SK-MEL-5 (cell line): Measurements from ENCODE around the gene KCNG2. TPM values are rescaled to one million over a fixed set of nuclear protein-coding genes. Genes with fewer than 3 reads are reported as not detected.
"Not testable (repeated sequence)": the region's sequence is repeated elsewhere in the genome, so short reads cannot be mapped to it uniquely, and the experiment has no call there.

Source experiments
- DNase-seq: peaks from one replicate; pipeline ENCODE4 v3.0.0-alpha.2; 2016; ENCODE audit warnings: low read depth, low spot score
- in situ Hi-C: cut with HindIII; loops from 2 replicates; pipeline ENCODE4 v1.10.0; 2016; ENCODE audit warnings: low sequenced_read_pairs, high pct_unique_total_duplicates, low pct_unique_long_range_greater_than_20kb
- total RNA-seq: library from RNA; depleted of rRNA; stranded (reverse); fragments of >200 nt; shearing (Covaris generic); gene quantifications from 2 replicates; pipeline ENCODE4 v1.2.3, GENCODE V29; 2014

The KCNG2 gene
- total RNA-seq, 1 experiment from 2014 or later, result not detected

GRCh38 chr18:79870301-79871025 is 72.7 kb downstream of the KCNG2 start:
- in situ Hi-C loops, result no loop called here
- no peak for DNase-seq

GRCh38 chr18:79871026-79871390 is 73.3 kb downstream of the KCNG2 start:
- DNase-seq, result no peak
- in situ Hi-C loops, result no loop called here

GRCh38 chr18:79871481-79872091 is 73.8 kb downstream of the KCNG2 start:
- no peak for DNase-seq
- in situ Hi-C loops, result no loop called here

GRCh38 chr18:79872527-79873444 is 75.0 kb downstream of the KCNG2 start:
- in situ Hi-C loops, result no loop called here
- DNase-seq, result no peak

GRCh38 chr18:79873449-79874110 is 75.8 kb downstream of the KCNG2 start:
- in situ Hi-C loops, result no loop called here
- no peak for DNase-seq

- DNase-seq, result no peak
- in situ Hi-C loops, result no loop called here
These were observed 77.1 kb downstream of the KCNG2 start for GRCh38 chr18:79874553-79875530.

- DNase-seq, result no peak
- in situ Hi-C loops, result no loop called here
These were observed 77.8 kb downstream of the KCNG2 start for GRCh38 chr18:79875531-79875919.

GRCh38 chr18:79875931-79876461 is 78.3 kb downstream of the KCNG2 start:
- in situ Hi-C loops, result no loop called here
- no peak for DNase-seq

- in situ Hi-C loops, result no loop called here
These were observed 78.8 kb downstream of the KCNG2 start for GRCh38 chr18:79876497-79876896.

GRCh38 chr18:79877163-79878091 is 79.7 kb downstream of the KCNG2 start:
- in situ Hi-C loops, result no loop called here
- DNase-seq, result no peak

More at GRCh38 chr18:79876497-79876896, 78.8 kb downstream of the KCNG2 start:
- no peak for DNase-seq

GRCh38 chr18:79878246-79878645 is 80.5 kb downstream of the KCNG2 start:
- in situ Hi-C loops, DNase-seq: not testable (repeated sequence)

- in situ Hi-C loops, result no loop called here
- no peak for DNase-seq
These were observed 81.1 kb downstream of the KCNG2 start for GRCh38 chr18:79878741-79879378.

- in situ Hi-C loops, result no loop called here
- DNase-seq, result no peak
These were observed 81.8 kb downstream of the KCNG2 start for GRCh38 chr18:79879566-79879965.

- in situ Hi-C loops, result no loop called here
- DNase-seq, result no peak
These were observed 84.0 kb downstream of the KCNG2 start for GRCh38 chr18:79881695-79882094.

- no peak for DNase-seq
- in situ Hi-C loops, result no loop called here
These were observed 84.9 kb downstream of the KCNG2 start for GRCh38 chr18:79882522-79883241.
